AG04450 (cell line): ENCODE results near the gene GALM. TPM values are rescaled to one million over a fixed set of nuclear protein-coding genes. Genes with fewer than 3 reads are reported as not detected.

Source experiments
- CTCF ChIA-PET: fragments of 300-600, 350-600 bp; formaldehyde crosslinking; extraction: SDS; loops from one replicate; lab custom pipeline; 2022; ENCODE audit warnings: antibody characterized with exemption, inconsistent platforms; lab: Charles Lee
- POLR2A ChIA-PET: fragments of 350-600 bp; formaldehyde crosslinking; extraction: SDS; loops from one replicate; lab custom pipeline; 2021; ENCODE audit warnings: antibody characterized with exemption, inconsistent platforms; lab: Yijun Ruan, JAX
- DNase-seq: peaks from one replicate; pipeline ENCODE4 v3.0.0-alpha.2; 2011; ENCODE audit warnings: low read depth, low spot score
- H3K27ac ChIP-seq: one replicate; pipeline ENCODE4 v1.5.1; 2012; ENCODE audit warnings: low read depth, low read length, control low read depth
- H3K27me3 ChIP-seq: one replicate; pipeline ENCODE4 v1.6.0; 2012; ENCODE audit warnings: low read length; ENCODE audit not compliant: control insufficient read depth, insufficient read depth
- H3K4me3 ChIP-seq: 2 replicates; pipeline ENCODE4 v1.5.1; 2011; ENCODE audit warnings: mild to moderate bottlenecking, low read depth, low read length, control low read depth
- H3K9me3 ChIP-seq: 2 replicates; pipeline ENCODE4 v1.5.1; 2012; ENCODE audit warnings: low read length; ENCODE audit not compliant: control insufficient read depth, insufficient read depth
- polyA plus RNA-seq: library from polyadenylated mRNA; depleted of rRNA; stranded (reverse); fragments of >200 nt; gene quantifications from 2 replicates; pipeline ENCODE4 v1.2.3, GENCODE V29; 2011
- TF ChIP-seq, protein P1 (sequence below): IDR thresholded peaks from 2 replicates; pipeline ENCODE4 v1.5.1; 2011; ENCODE audit warnings: low read depth, low read length, control low read depth, inconsistent platforms

GALM gene
- polyA plus RNA-seq, 1 experiment, result 19.0 TPM

DNA sequence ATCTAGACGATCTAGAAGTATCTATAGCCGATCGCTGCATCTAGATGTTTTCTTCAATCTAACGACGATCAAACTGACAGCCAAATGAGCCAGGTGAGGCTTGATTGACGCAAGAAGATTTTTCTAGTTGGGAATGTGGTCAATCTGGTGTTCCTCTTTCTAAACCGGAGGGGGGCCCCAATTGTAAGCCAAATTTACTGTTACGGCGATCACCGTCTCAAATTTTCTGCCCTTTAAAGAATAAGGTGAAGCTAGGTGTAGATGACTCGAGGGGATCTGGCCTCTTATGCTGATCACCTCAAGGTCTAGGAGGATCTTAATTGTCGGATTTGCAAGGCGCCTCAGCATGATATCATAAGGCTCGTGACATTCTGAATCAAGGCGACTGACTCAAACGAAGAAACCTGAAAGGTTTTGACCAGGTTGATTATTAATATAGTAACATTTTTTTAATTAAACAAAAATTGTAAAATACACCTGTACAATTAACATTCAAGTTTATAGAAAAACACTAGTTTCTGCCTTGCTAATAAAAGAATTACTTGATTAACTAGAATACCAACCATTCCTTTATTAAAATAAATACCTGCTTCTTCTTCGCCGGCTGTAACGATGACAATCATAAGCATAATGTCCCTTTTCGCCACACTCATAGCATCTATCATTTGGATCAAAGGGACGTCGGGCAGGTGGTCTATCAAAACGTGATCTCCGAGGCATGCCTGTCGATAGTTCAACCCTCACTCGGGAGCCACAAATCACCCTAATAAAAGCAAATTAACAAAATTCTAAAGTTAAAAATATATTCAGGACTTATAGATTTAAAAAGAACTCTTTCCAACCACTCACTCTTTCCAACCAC is 83.3 kb downstream of the GALM start:
- no peak for DNase-seq
- ChIA-PET POLR2A (interaction anchor here (2.5 kb wide), 1 partner anchor 84 kb away, joined by 20 read pairs; no protein-coding TSS in a partner anchor), CTCF (interaction anchor here (0.6 to 3.7 kb wide), 2 partner anchors 167 to 434 kb away, joined by 3 to 16 read pairs; no protein-coding TSS in a partner anchor)
- TF ChIP-seq, protein P1, sequence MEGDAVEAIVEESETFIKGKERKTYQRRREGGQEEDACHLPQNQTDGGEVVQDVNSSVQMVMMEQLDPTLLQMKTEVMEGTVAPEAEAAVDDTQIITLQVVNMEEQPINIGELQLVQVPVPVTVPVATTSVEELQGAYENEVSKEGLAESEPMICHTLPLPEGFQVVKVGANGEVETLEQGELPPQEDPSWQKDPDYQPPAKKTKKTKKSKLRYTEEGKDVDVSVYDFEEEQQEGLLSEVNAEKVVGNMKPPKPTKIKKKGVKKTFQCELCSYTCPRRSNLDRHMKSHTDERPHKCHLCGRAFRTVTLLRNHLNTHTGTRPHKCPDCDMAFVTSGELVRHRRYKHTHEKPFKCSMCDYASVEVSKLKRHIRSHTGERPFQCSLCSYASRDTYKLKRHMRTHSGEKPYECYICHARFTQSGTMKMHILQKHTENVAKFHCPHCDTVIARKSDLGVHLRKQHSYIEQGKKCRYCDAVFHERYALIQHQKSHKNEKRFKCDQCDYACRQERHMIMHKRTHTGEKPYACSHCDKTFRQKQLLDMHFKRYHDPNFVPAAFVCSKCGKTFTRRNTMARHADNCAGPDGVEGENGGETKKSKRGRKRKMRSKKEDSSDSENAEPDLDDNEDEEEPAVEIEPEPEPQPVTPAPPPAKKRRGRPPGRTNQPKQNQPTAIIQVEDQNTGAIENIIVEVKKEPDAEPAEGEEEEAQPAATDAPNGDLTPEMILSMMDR, result no peak
- Histone ChIP-seq H3K27me3 (no peaks in the 10 kb centered on the region), H3K27ac (no peak overlapping the region), H3K4me3 (peak overlapping the region; percentile 100), H3K9me3 (no peaks in the 10 kb centered on the region; the same call in 1 of the 2 replicates)

DNA sequence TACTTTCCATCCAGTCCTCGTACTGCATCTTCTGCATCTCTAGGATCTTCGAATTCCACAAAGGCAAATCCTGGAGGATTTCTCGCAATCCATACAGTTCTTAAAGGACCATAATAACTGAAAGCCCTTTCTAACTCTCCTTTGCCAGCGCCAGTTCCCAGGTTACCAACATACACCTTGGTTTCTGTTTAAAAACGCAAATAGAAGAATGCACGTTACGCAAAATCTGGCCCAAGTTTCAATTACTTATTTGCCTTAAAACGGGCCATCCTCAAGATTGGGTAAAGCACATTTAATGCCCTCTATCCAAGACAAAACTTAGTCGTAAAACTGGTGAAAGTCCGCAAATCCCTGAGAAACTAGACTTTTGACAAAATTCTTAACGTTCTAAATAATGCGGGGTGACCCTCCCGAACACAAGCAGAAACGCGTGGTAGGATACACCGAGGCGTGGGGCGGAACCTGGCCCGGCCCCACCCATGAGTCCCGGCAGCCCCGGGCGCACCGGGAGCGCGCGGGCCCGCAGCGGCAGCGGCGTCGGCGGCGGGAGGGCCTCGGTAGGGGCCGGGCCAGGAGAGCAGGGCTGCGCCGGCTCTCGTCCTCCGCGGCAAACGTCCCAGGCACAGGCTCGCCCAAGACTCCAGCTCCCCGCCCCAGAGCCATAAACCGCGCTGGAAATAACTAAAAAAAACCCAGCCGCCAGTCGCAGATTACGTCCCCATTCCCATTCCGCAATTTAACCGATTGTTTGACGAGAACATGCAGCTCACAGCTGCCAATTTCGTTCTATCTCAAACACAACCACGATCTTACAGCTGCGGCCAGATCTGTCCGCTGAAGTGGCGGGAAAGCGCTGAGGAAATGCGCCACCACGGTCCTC is 84.3 kb downstream of the GALM start:
- CTCF ChIA-PET, result no interaction called here
- Histone ChIP-seq H3K4me3 (peak overlapping the region; percentile 100), H3K9me3 (no peaks in the 10 kb centered on the region; the same call in 1 of the 2 replicates), H3K27ac (peak overlapping the region; percentile 85), H3K27me3 (no peaks in the 10 kb centered on the region)
- TF ChIP-seq, protein P1, result no peak
- DNase-seq, result no peak
- POLR2A ChIA-PET, result interaction anchor here (0.6 to 2.5 kb wide), 29 partner anchors 8 to 479 kb away, joined by 3 to 44 read pairs (median 9); partner anchors contain the start of genes GALM, GEMIN6 and HNRNPLL

DNA sequence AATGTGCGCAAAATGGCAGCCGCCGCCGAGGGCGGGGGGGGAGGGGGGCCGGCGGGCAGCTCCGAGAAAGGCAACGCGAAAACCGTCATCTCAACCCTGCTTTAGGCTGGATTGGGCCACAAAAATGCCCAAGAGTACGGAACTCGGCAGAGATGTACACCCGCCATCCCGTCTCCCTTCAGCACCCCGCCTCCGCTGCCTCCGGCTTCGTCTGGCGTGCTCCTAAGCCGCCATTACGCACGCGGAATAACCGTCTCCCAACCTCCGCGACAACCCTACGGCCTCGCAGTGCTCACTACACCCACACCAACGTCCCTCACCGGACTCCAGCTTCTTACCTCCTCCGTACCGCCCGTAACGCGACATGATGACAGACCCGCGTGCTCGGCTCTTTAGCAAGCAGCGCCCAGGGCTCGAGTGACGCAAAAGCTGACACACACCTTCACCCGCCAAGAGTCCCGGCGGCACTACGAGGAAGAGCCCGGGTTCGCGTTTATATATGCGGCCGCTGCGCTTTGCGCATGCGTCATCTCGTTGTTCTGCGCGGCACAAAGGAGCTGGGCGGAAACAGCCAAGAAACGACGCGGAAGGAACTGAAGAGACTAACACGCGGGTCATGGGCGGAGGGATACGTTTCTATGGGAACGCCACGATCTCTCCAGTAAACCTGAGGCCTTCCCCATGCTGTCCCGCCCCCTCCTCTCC is 85.1 kb downstream of the GALM start, which contains the start of gene SRSF7:
Gene SRSF7 (minus strand): TSS at position 471 of the 705 bp plus-strand sequence. CDS start 105 bp downstream, at position 366.
- TF ChIP-seq, protein P1, result no peak
- DNase-seq, result peak; percentile 98
- ChIA-PET POLR2A (interaction anchor here (0.6 to 2.5 kb wide), 94 partner anchors 9 to 1355 kb away, joined by 3 to 44 read pairs (median 6); partner anchors contain the start of genes ATL2, DHX57, GALM and GEMIN6), CTCF (interaction anchor here (0.6 to 0.8 kb wide), 2 partner anchors 10 to 78 kb away, joined by 3 read pairs; no protein-coding TSS in a partner anchor)
- Histone ChIP-seq H3K27me3 (no peaks in the 10 kb centered on the region), H3K9me3 (no peaks in the 10 kb centered on the region; the same call in 1 of the 2 replicates), H3K27ac (peak within 1 kb of the TSS; percentile 85), H3K4me3 (peak within 1 kb of the TSS; percentile 100)

DNA sequence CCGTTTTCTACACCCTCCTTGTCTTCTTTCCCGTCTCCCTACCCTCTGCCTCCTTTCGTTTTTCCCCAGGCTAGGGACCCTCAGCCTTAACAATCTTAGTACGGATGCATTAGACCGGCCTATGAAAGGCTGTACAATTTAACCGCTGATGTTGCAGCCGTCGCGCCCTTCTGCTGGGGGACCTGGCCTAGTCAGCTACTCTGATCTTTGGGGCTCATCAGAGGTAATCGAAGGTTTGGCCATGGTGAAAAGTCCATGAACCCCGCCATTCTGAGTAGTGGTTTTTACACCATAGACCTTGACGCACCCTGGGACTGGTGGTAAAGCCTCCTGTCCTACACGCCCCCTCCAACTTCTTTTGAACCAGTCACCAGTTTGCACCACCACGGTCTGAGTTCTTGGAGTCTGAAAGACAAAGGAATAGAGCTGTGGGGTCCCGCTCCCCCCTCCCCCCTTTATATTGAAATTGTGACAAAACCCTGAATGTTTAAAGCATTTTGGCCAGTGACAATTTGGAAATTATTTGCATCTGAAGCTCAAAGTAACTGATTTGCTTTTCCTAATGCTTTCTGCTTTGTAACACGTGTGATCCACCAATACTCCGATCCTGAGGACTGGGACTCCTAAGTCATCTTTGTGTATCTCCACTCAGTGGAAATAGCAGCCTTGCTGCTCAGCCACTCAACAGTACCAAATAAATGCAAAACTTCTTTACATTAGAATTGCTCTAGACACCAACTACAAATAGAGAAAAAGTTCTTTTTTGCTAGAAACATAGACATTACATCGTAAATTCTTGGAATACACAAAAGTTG is 85.9 kb downstream of the GALM start:
- peak overlapping the region; percentile 85 for H3K27ac ChIP-seq
- ChIA-PET POLR2A (interaction anchor here (0.6 to 2.5 kb wide), 92 partner anchors 10 to 1356 kb away, joined by 3 to 44 read pairs (median 6); partner anchors contain the start of genes ATL2, DHX57, GALM and GEMIN6), CTCF (interaction anchor here (0.6 to 0.8 kb wide), 2 partner anchors 10 to 77 kb away, joined by 3 read pairs; no protein-coding TSS in a partner anchor)
- TF ChIP-seq, protein P1, result no peak
- no peak for DNase-seq
- peak overlapping the region; percentile 63 for H3K4me3 ChIP-seq
- H3K9me3 ChIP-seq, result no peaks in the 10 kb centered on the region; the same call in 1 of the 2 replicates
- no peaks in the 10 kb centered on the region for H3K27me3 ChIP-seq
